ENCODE results near the gene AQP1.

Gene AQP1

DNA sequence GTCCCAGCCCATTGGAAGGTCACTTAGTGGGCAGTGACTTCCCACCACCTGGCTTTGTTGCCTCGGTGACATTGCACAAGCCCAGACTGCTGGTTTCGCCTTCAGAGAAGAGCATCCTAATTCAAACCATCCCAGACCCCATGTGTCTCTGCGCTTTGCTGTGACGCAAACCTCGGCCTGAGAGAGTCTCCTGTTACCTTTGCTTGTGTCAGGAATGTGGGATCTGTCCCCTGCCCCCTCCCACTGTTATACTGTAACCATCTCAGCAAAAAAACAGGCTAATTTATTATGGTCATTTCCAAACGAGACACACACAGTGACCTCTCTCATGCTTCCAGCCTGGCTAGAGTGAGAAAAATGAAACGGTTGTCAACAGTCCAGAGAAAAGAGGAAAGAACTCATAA, 25.0 kb upstream of the AQP1 start:
- no peak for DNase-seq

DNA sequence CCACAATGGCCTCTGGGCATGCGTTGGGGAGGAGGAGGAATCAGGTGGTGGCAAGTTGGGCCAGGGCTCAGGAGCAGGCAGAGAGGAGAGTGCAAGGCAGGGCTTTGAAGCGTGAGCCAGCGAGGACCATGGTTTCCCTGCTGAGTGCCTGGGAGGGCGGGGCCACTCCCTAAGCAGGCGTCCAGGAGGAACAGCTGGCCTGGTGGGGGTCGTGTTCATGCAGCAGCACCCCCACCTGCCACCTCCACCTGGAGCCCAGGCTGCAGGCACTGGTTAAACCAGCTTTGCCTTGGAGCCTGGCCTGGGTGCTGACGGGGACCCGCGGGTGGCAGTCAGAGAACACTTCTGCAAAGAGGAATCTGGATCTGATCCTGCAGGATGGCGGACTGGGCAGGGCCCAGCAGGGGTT, 24.2 kb upstream of the AQP1 start:
- no peak for DNase-seq

DNA sequence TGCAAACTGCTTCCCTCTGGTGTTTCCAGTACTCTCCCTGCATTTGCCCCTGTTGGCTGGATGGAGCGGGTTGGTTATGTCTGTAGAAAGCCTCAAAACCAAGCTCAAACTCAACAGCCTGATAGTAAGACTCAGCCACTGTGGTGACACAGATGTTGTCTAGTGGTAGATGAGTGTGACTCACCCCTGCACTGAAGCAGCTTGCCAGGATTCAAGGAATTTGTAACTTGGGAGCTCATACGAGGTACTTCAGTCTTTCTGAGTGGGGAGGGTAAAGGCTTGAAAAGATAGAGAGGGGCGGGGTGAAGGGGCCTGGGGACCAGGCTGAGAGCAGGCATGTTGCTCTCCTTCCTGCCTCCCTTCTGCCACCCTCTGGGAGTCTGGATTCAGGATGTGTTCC, 22.9 kb upstream of the AQP1 start:
- no peak for DNase-seq

DNA sequence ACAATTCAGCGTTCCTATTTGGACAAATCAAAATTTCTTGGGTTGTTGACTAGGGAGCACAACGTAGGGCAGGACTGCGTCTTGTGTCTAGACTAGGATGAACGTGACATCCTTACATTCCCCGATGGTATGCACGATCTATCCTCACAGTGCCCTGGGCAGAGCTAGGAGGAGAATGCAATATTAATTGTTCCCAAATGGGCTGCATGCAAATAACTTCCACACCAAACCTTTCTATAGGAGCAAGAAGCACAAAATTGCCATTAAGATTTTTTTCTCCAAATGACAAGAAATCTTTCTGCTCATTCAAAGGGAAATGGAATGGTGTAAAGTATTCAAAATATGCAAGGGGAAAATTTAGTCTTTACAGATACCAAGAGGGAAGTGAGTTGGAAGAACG, 21.4 kb upstream of the AQP1 start:
- no peak for DNase-seq

DNA sequence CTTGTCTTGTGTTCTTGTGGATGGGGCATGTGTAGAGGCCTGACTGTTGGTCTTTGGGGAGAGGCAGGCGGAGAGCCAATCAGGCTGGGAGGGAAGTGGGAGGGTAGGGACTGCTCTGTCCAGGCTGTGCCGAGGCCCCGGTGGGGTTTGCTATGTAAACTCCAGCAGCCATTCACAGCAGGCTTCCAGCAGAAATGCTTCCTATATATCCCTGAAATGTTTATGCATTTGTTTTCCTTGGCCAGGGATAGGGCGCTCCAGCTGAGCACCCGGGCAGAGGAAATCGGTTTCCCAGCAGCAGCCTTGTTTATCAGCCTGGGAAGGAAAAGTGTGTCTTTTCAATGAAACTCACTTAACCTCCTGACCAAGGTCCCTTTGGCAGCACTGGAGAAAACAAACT, 18.3 kb upstream of the AQP1 start:
- peak; percentile 17 for DNase-seq

DNA sequence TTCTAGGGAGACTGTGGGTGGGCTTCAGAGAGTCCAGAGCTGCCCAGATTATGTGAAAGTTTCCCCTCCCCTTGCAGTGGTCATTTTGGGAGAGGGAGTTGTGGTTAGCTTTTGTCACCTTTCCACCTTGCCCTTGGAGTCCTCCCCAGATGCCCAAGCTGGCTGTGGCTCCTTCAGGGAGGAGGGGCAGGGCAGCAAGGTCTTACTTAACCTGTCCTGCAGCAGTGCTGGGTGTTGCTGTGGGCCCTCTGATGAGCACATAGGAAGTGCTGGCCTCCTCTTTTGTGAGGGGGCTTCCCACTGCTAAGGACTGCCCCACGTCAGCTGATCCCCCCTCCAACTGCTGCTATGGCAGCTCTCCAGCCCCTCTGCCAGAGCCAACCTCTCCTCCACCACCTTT, 17.6 kb upstream of the AQP1 start:
- DNase-seq = no peak

DNA sequence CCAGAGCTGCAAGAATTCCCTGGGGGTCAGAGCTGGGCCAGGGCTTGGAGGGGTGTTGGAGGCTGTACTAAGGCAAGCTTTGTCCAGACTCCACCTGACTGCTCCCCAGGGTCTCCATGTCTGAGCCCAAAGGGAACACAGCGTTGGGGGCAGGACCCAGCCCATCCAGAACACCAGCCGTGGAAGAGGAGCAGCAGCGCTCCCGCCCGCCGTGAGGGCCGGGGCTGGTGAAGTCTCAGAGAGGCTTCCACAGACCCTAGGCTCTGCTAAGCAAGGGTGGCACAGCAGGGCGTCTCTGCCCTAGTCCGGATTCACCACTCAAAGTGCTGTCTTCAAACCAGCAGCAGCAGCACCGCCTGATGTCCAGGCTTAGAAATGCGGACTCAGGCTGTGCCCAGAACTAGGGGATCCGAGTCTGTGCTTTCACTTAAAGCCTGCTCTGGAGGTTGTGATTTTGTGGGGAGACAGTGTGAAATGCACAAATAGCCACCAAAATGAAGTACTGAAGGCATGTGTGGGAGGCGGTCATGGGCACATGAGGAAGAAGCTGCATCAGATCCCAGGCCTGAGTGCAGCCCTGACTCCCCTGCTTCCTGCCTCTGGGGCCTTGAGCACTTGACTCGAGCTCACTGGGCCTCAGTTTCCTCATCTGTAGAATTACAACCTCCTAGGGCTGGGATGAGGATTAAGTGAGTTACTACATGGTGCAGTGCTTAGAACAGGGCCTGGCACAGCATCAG, 16.6 kb upstream of the AQP1 start:
- DNase-seq = no peak

DNA sequence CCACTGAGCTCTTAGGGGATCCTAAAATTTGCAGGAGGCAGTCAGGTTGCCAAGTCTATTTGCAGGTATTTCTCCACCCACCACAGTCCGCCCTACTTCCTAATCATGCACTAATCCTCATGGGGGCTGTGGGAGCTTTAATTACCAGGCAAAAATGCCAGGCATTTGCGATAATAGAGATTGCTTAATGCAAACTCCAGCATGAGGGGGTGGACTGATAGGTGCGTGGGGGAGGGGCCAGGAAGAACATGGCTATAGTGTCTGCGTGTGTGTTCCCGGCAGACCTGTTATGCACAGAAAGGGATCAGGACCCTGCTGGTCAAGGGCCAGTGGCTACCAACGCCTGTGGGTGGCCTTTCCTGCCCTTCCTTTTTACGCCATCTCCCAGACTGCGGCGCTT, 15.6 kb upstream of the AQP1 start:
- DNase-seq = no peak

DNA sequence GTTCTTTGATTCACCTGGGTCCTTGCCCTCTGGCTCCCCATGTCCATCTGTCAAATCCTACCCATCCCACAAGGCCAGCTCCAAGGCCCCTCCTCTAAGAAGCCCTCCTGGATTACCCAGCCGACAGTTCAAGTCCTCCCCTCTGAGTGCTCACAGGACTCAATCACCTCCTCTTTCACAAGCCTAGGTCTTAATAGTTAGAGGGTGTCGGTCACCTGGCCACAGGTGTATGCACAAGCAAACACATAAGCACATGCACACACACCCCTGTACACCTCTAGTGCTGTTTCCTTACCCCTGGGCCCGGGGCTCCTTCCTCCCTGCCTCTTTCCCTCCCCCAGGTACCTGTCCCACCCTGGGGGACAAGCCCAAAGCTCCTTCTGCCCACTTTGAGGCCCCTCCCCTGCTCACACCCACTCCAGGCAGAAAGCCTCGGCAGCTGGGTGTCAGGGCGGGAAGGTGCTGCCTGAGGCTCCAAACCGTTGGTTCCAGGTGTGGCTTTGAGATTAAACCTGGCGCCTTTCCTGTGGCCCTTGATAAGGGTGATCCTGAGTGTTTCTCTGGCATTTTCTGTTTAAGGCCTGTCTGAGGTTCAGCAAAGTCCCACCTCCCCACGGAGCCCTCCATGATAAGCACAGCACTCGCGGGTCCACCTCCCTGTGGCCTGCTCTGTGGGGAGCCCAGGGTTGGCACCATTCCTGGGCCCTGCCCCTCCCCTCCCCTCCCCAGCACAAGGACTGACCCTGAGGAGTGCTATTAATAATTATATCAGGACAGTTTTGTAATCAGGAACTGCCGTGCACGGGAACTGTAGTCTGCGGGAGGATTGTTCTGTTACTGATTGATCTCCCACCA, 14.6 kb upstream of the AQP1 start:
- DNase-seq = no peak

DNA sequence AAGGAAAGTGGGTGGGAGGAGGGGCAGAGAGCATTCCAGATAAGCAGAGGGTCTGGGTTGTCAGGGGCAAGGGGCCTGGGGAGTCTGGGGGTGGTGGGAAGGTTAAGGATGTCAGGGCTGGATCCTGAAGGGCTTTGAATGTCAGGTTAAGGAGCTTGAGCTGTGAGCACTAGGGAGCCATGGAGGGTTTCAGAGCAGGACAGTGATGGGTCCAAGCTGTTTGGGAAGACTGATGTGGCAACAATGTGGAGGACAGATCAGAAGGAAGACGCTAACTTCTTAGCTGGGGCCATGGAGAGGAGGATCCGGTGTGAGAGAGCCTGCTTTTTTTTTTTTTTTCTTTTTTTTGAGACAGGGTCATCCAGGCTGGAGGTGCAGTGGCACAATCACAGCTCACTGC, 13.9 kb upstream of the AQP1 start:
- DNase-seq = no peak

DNA sequence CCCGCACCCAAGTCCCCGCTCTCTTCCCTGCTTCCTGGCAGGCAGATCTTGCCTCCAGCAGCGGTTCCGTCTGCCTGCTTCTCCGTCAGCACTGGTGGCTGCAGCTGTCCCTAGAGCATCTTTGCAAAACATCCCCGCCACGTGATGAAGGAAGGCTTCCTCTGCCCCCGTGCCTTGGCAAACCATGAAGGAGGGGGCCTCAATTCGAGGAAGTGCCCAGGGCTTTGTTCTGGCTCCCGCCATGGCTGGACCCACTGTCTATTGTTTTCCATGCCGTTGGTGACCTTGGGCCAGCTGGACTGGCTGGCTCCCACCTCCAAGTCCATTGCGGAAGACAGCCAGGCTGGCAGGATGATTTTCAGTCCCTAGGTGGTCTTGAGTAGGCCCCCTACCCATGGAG, 13.2 kb upstream of the AQP1 start:
- DNase-seq = no peak

DNA sequence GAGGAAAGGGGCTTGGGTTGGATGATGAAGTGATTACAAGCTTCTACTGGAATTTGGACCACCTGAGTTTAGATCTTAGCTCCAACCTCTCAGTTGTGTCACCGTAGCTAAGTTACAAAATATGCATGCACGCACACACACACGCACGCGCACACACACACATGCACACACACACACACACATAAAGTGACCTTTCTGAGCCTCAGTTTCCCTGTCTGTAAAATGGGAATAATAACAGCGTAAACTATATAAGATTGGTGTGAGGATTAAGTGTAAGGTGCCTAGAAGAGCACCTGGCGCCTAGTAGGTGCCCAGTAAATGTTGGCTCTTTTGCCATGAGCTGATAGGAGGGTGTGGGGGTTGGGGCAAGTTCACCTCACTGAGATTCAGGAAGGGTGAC, 12.6 kb upstream of the AQP1 start:
- DNase-seq = no peak

DNA sequence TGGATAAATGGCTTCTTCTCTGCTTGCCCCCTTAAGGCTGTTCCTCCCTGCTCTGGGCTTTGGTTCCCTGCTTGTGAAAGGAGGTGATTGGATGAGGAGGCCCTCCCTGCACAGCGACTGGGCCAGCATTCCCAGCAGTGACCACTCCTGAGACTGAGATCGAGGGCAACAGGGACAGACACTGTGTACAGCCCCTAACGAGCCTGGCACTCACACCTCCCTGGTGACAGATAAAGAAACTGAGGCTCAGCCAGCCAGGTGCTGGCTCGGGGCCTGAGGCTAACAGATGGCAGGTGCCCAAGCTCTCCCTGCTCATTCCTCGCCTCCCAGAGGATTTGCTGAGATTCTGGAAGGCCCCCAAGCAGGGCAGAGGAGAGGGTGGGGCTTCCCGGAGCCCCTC, 12.0 kb upstream of the AQP1 start:
- no peak for DNase-seq

DNA sequence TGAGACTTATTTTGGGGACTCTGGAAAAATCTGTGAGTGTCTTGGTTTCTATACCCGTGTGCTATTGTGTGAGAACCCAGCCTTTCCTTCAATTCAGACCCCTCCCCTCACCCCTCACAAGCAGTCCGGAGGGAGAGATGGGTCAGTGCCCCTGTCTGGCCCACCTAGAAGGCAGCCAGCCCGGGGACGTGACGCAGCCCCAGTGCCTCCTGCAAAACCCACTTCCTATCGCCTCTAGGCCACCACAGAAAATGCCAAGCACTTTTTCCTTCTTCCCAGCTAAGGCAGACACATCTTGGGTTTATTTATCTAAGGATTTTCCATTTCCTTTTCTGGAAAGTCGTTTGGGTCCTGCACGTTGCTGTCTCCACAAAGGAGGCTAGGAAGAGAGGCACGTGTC, 11.6 kb upstream of the AQP1 start:
- DNase-seq = no peak

DNA sequence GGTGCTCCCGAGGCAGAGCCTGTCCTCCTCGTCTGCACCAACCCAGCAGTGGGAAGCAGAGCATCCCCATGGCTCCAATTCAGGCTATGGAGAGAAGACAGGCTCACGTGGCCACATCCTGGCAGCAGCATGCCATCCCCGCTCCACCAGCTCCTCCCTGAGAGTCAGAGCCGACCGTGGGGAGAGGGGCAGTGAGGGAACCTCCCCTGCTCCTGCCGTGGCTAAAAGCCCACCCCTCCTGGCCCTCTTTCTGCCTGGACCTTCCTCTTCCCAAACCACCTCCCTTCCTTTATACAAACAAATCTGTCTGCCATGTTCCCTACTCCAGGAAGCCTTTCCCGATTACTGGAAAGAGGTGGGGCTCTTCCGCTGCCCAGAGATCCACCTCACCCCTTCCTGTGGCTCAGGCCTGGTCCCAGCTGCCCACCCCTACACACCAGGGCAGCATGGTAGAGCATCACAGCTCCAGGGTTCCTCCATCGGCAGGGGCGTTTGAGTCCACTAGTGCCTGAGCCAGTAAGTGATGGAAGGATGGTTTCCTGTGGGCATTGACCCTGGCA, 10.8 kb upstream of the AQP1 start:
- DNase-seq = no peak

DNA sequence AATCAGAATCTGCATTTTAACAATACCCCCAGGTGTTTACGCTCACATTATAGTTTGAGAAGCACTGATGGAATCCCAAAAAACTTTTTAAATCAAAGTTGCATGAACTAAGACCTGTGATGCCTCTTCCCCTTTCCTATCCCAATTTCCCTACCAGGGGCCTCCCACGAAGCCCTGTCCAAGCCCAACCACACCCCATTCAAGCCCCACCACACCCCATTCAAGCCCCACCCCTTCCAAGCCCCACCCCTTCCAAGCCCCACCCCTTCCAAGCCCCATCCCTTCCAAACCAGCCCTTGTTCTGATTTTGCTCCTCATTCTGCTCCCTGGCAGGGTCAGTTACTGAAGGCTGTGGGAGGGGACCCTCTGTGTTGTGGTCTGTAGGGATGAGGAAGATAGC, 9.8 kb upstream of the AQP1 start:
- no peak for DNase-seq

DNA sequence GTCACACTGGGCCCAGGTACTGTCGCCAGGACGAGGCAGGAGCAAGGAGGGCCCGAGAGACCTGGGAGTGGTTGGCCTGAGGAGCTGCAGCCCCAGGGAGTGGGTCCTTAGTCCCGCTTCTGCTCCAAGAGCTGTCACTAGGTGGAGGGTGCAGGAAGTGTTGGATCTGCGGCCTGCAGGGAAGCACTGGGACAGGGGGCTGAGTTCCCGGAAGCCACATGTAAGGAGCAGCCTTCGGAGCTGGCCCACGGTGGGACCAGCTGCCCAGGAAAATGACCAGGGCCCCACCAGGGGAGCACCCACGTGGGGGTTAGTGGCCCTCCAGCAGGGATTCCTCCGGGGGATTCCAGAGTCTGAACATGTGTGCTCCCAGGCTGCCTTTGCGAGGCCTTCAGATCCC, 9.2 kb upstream of the AQP1 start:
- DNase-seq = no peak

DNA sequence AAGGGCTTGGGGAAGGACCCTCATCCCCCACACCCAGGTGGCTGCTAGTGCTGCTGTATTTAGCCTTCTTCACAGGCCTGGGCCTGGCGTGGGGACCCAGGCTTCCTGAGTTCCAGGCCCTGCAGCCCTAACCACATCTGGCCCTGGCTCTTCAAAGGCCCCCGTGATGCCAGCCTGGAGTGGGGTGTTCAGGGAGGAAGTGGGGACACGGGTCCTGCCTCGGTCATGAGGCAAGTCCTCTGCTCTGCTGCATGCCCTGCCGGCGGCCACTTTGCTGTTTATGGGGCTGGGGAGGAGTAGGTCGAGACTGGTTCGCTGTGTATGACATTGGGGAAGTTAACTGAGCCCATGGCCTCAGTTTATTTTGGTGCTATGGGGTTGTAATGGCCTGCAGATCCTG, 8.5 kb upstream of the AQP1 start:
- no peak for DNase-seq

DNA sequence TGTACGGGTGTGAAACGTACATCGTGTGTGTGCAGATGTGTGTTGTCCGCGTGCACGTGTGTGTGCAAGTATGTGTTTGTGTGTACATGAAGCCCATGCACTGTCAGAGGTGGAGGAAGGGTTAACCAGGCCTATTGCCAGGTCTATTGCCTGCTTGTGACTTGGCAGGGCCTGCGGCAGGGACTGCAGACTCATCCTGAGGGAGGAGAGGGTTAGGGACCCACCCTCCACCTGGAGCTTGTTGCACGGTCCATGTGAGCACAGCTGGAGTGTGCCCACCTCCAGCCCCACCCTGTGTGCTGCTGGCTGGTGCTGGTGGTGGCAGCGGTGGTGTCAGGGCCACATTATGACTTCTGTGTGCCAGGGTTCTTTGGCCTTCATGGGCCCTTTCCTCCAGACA, 7.1 kb upstream of the AQP1 start:
- no peak for DNase-seq

DNA sequence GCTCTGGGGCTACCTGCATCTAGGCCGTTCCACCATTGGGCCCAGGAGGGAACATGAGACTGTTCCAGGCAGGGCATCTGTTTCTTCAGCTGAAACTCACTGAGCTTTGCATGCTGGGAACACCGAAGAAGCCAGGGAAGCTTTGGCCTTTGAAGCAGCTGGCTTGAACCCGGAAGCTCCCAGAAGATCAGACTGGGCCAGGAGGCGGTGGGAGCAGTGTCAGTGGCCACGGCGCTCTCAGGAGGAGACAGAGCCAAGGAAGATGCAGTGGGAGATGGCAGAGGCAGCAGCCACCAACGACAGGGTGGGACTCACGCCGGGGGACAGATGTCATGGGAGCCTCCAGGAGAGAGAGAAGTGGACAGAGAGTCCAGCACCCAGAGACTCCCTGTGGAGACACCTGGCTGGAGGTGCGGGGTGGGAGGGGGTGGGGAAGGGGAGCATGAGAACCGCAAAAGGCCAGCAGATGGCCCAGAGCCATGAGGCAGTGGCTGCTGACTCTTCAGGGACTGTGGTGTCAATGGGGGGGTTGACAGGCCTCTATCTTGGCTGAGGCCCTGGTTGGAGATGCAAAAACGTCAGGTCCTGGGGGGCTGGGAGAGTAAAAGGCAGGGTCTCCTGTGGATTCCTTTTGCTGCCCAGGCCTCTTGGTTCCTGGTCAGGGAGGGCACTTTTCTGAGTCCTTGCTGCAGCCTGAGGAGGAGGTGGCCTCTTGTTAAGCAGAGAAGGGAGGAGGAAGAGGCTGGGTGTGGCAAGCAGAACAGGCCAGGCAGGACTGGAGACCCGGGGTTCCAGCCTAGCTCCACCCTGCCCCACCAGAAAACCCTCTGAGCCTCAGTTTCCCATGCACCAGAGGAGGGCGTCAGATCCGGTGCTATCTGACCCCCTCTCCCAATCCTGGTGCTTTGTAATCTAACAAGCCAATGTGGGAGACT, 6.3 kb upstream of the AQP1 start:
- no peak for DNase-seq

DNA sequence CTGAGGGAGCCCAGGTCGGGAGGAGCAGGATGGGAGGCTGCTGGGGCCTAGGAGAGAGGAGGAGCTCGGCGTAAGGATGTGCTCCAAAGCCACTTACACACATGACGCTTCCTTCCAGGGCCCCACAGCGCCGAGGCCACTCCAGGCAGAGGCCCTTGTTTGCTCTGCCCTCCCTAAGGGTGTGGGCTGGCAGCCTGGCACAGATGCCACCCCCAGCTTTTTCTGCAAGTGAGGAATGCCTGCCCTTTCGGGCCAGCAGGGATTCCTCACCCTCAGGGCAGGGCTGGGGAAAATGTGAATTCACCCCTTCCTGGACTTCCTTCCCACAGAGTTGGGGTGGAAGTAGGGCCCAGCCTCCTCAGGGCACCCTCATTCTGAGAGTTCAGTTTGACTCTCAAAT, 5.6 kb upstream of the AQP1 start:
- no peak for DNase-seq

DNA sequence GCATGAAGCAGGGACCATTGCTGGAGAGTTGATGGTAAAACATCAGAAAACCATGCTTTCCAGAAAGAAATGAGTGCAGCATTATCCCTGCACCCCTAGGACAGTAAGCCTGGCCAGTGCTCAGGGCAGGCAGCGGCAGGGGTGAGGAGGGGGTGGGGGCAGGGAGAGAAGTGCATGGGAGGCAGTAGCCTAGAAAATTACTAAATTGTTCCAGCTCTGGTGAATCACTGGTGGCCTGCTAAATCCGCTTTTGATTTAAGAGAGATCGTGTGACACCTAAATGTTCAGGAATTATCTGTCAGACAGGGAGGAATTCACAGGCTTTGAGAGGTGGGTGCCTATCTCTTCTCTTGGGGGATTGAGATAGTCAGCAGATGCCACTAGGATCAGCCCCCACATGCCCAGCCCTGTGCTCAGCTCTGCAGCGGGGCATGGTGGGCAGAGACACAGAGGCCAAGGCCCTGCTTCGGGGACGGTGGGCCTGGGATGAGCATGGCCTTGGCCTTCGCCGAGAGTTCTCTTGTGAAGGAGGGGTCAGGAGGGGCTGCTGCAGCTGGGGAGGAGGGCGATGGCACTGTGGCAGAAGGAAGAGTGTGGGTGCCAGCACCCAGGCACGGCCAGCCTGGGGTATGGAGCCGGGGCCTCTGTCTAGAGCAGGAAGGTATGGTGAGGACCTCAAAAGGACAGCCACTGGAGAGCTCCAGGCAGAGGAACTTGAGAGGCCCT, 5.0 kb upstream of the AQP1 start:
- no peak for DNase-seq

Measured in DMS153 (cell line).